Body of pancreas (tissue), 4 donors: ENCODE results near the gene ZFP36L1. TPM values are rescaled to one million over a fixed set of nuclear protein-coding genes. Genes with fewer than 3 reads are reported as not detected.
A peak's percentile ranks its signal among the peaks of the same experiment; 100 is the strongest.

Experiments
- ATAC-seq: fragments of 150-250 bp; one replicate; pipeline ENCODE4 v1.9.1; 2016
- DNase-seq, 4 donors: peaks; one replicate each; pipeline ENCODE4 v3.0.0-alpha.2; 2019
- H3K27ac ChIP-seq, 4 donors: fragments of 200-600 bp; sonication (generic); 1 replicate in 3 of 4; 2 replicates in 1 of 4; pipeline versions ENCODE4 v1.5.1 to v1.6.1; 2016 to 2019; ENCODE audit warnings: mild to moderate bottlenecking in 1 of 4, mixed read lengths in 1 of 4, moderate library complexity in 1 of 4
- H3K27me3 ChIP-seq, 2 donors: fragments of 200-600 bp; sonication (generic); one replicate each; pipeline ENCODE4 v1.6.0; 2016; ENCODE audit warnings: mild to moderate bottlenecking in 1 of 2
- H3K36me3 ChIP-seq, 2 donors: fragments of 200-600 bp; sonication (generic); replicated peaks in 1 of 2; 2 replicates each; pipeline ENCODE4 v1.5.1; 2016; ENCODE audit warnings: low read depth in 2 of 2; ENCODE audit not compliant: insufficient read depth in 1 of 2
- H3K4me1 ChIP-seq: fragments of 200-600 bp; sonication (generic); one replicate; pipeline ENCODE4 v1.6.0; 2016
- H3K4me3 ChIP-seq, 2 donors: fragments of 200-600 bp; sonication (generic); 1 replicate in 1 of 2; 2 replicates in 1 of 2; pipeline ENCODE4 v1.5.1; 2016 to 2019
- H3K9me3 ChIP-seq, 3 donors: fragments of 200-600 bp; sonication (generic); 1 replicate in 2 of 3; 2 replicates in 1 of 3; pipeline ENCODE4 v1.5.1; 2016
- CTCF ChIP-seq, 7 experiments: fragments of 450-650 bp in 4 of 7; fragments of 200-600 bp in 3 of 7; sonication (generic) in 3 of 7; IDR thresholded peaks; one replicate each; pipeline ENCODE4 v1.5.1; 2016 to 2019; ENCODE audit warnings: antibody characterized with exemption in 7 of 7
- POLR2A ChIP-seq, 3 donors: fragments of 450-650 bp; IDR thresholded peaks; one replicate each; pipeline ENCODE4 v1.6.1; 2016; ENCODE audit warnings: antibody characterized with exemption in 3 of 3, mild to moderate bottlenecking in 2 of 3
- WGBS, 2 donors: methylation state at CpG; one replicate each; pipeline ENCODE4 v1.1.5; 2017; 5-methylcytosine and 5-hydroxymethylcytosine counted together
- intact Hi-C: fragments of 100-400 bp; cut with DNase I; formaldehyde crosslinking; loops from one replicate; pipeline ENCODE4 v1.15.1; 2023
- total RNA-seq, 2 donors: library from RNA; depleted of rRNA; stranded (reverse); fragments of >200 nt; gene quantifications; one replicate each; pipeline ENCODE4 v1.1.0, GENCODE V29; 2016

ZFP36L1 gene
- total RNA-seq, 2 donors from 2014 or later, result 155 to 365 TPM

- WGBS, 2 donors, result 0 to 1% methylated on average over 38 to 41 of the region's 41 CpGs
- TF ChIP-seq CTCF (IDR thresholded peaks at IDR 0.05) (no peak), POLR2A (IDR thresholded peaks at IDR 0.05) (peak; percentile 88 to 96 (median 94))
- Histone ChIP-seq H3K27me3 (no peaks in the 10 kb centered on the region), H3K9me3 (no peaks in the 10 kb centered on the region), H3K27ac (peak overlapping the region; percentile 98 to 100 (median 100)), H3K36me3 (peaks cover 0 to 6% of the 10 kb centered on the region in 2 donors), H3K4me1 (peaks cover 18% of the 10 kb centered on the region), H3K4me3 (peak overlapping the region; percentile 64 to 94)
- peak; percentile 88 to 93 (median 90) for DNase-seq
- peak; percentile 41 for ATAC-seq
- intact Hi-C loops, result no loop called here
Observed at GRCh38 chr14:68794130-68794850, 1.4 kb upstream of the ZFP36L1 start.

- ATAC-seq, result peak; percentile 2
- Histone ChIP-seq H3K36me3 (peaks cover 0 to 9% of the 10 kb centered on the region in 2 donors), H3K27me3 (no peaks in the 10 kb centered on the region), H3K4me3 (peak overlapping the region in 1 of 2 donors; percentile 13), H3K27ac (peak overlapping the region; percentile 98 to 100 (median 100)), H3K4me1 (peaks cover 22% of the 10 kb centered on the region), H3K9me3 (no peaks in the 10 kb centered on the region)
- no peak for DNase-seq
- TF ChIP-seq CTCF (IDR thresholded peaks at IDR 0.05), result no peak
- no peak for TF ChIP-seq POLR2A (IDR thresholded peaks at IDR 0.05)
- 1% methylated on average over 31 to 33 of the region's 33 CpGs for WGBS, 2 donors
- intact Hi-C loops, result no loop called here
Observed at GRCh38 chr14:68793734-68794129, 865 bp upstream of the ZFP36L1 start.

- no peaks in the 10 kb centered on the region for H3K9me3 ChIP-seq
- H3K4me1 ChIP-seq, result peaks cover 29% of the 10 kb centered on the region
- H3K36me3 ChIP-seq, result peaks cover 0 to 9% of the 10 kb centered on the region in 2 donors
- peak overlapping the region; percentile 91 to 100 (median 98) for H3K27ac ChIP-seq
- ATAC-seq, result no peak
- TF ChIP-seq CTCF (IDR thresholded peaks at IDR 0.05) (no peak), POLR2A (IDR thresholded peaks at IDR 0.05) (no peak)
- intact Hi-C loops, result no loop called here
- H3K27me3 ChIP-seq, result no peaks in the 10 kb centered on the region
- 0 to 1% methylated on average over 13 of the region's 13 CpGs for WGBS, 2 donors
- H3K4me3 ChIP-seq, result peak overlapping the region; percentile 81 to 90
- DNase-seq, result no peak
Observed at GRCh38 chr14:68792678-68792978, 239 bp downstream of the ZFP36L1 start.

- peak overlapping the region; percentile 81 to 90 for H3K4me3 ChIP-seq
- TF ChIP-seq CTCF (IDR thresholded peaks at IDR 0.05), result no peak
- TF ChIP-seq POLR2A (IDR thresholded peaks at IDR 0.05), result no peak
- intact Hi-C loops, result no loop called here
- no peaks in the 10 kb centered on the region for H3K9me3 ChIP-seq
- H3K27ac ChIP-seq, result peak overlapping the region; percentile 91 to 100 (median 98)
- 1 to 5% methylated on average over 30 to 33 of the region's 33 CpGs for WGBS, 2 donors
- peaks cover 32% of the 10 kb centered on the region for H3K4me1 ChIP-seq
- ATAC-seq (no peak), DNase-seq (peak; percentile 33 to 54 (median 38))
- peaks cover 0 to 9% of the 10 kb centered on the region in 2 donors for H3K36me3 ChIP-seq
- no peaks in the 10 kb centered on the region for H3K27me3 ChIP-seq
Observed at GRCh38 chr14:68791902-68792677, 777 bp downstream of the ZFP36L1 start.
